ENCODE measurements around the gene ERI3. TPM values are rescaled to one million over a fixed set of nuclear protein-coding genes. Genes with fewer than 3 reads are reported as not detected.

Gene ERI3
- total and polyA plus RNA-seq, 2 of the 4 experiments (the other 2 are of a cell fraction), result 56.6 to 70.9 TPM

GRCh38 chr1:44263568-44264450, 91.2 kb downstream of the ERI3 start:
- H3K23ac ChIP-seq (ENCODE audit: low read depth, low read length), result no peak overlapping the region
- no peak overlapping the region for H2BK5ac ChIP-seq (ENCODE audit: low read depth, low read length, poor library complexity, severe bottlenecking)
- H4K8ac ChIP-seq (ENCODE audit: low read depth in 2 of 2, low read length in 2 of 2), result no peak overlapping the region
- H3K18ac ChIP-seq (ENCODE audit: low read depth, low read length), result no peak overlapping the region
- no peak overlapping the region for H3K14ac ChIP-seq (replicated peaks; ENCODE audit: low read depth, low read length)
- no peak overlapping the region for H3K9ac ChIP-seq (ENCODE audit: low read depth, low read length)
- intact Hi-C loops (cut with micrococcal nuclease) (no loop called here), dilution Hi-C loops (cut with HindIII; ENCODE audit: low sequenced_read_pairs, unreplicated experiment) (no loop called here), in situ Hi-C loops (cut with MboI; ENCODE audit: low sequenced_read_pairs) (no loop called here)
- TF ChIP-seq BHLHE40 (IDR thresholded peaks at IDR 0.05; ENCODE audit: low read depth, low read length), result no peak
- no peak for TF ChIP-seq RAD21 (IDR thresholded peaks at IDR 0.05; ENCODE audit: low read length)
- TF ChIP-seq ELK1 (IDR thresholded peaks at IDR 0.05; ENCODE audit: borderline replicate concordance, low read depth, low read length), result no peak
- TF ChIP-seq FOS (IDR thresholded peaks at IDR 0.05; ENCODE audit: low read depth, low read length), result no peak
- no peak for TF ChIP-seq CEBPB (IDR thresholded peaks at IDR 0.05; ENCODE audit: low read depth, low read length)
- TF ChIP-seq MXI1 (IDR thresholded peaks at IDR 0.05; ENCODE audit: borderline replicate concordance, low read depth, low read length), result no peak
- no peak for TF ChIP-seq RCOR1 (IDR thresholded peaks at IDR 0.05; ENCODE audit: insufficient replicate concordance, low read length)
- TF ChIP-seq POLR2A (IDR thresholded peaks at IDR 0.05; ENCODE audit: low read depth, low read length), result no peak
- TF ChIP-seq MAZ (IDR thresholded peaks at IDR 0.05; ENCODE audit: borderline replicate concordance, low read depth, low read length), result no peak
- no peak for TF ChIP-seq CHD1 (IDR thresholded peaks at IDR 0.05; ENCODE audit: low read depth, low read length)
- TF ChIP-seq CTCF (conservative IDR thresholded peaks at IDR 0.05; ENCODE audit: low read depth, low read length), result no peak
- no peak for TF ChIP-seq MAFK (IDR thresholded peaks at IDR 0.05; ENCODE audit: low read depth, low read length)
- H3K79me1 ChIP-seq (ENCODE audit: low read depth in 1 of 2, low read length in 2 of 2), result 0 out of 4 replicates have a peak, but pooled peaks cover 3% of the 10 kb centered on the region in 2 experiments
- H3K4ac ChIP-seq (ENCODE audit: low read depth, low read length), result no peak overlapping the region
- no peaks in the 10 kb centered on the region; the same call in 1 of the 2 replicates for H3K36me3 ChIP-seq (ENCODE audit: control insufficient read depth, insufficient read depth, low read length)
- H2BK15ac ChIP-seq (ENCODE audit: low read depth, low read length), result no peak overlapping the region
- no peaks in the 10 kb centered on the region for H3K27me3 ChIP-seq (ENCODE audit: control insufficient read depth, insufficient read depth, low read length)
- H3K9me1 ChIP-seq (ENCODE audit: insufficient read depth, low read length), result peaks cover 5% of the 10 kb centered on the region; the same call in 1 of the 2 replicates
- no TSS peak for BruUV-seq (replicated peaks)
- H2AK9ac ChIP-seq (replicated peaks; ENCODE audit: low read depth, low read length, poor library complexity), result no peak overlapping the region
- no peak for ATAC-seq (ENCODE audit: low read depth)
- H4K5ac ChIP-seq (ENCODE audit: low read depth, low read length), result no peak overlapping the region
- no peak overlapping the region for H2BK20ac ChIP-seq (ENCODE audit: low read depth, low read length)
- H3K56ac ChIP-seq (ENCODE audit: extremely low read depth, insufficient read depth, low read length), result no peak overlapping the region
- H4K91ac ChIP-seq (ENCODE audit: insufficient read depth, low read depth, low read length), result no peak overlapping the region
- DNase-seq, result no peak
- H3K4me1 ChIP-seq (ENCODE audit: control insufficient read depth, insufficient read depth, low read length), result no peaks in the 10 kb centered on the region
- H3K4me2 ChIP-seq (ENCODE audit: low read depth, low read length), result no peak overlapping the region
- no peak overlapping the region for H2AK5ac ChIP-seq (ENCODE audit: low read depth, low read length)
- POLR2A ChIA-PET (ENCODE audit: unreplicated experiment), result no interaction called here
- H3K27ac ChIP-seq (ENCODE audit: insufficient read depth, low read length), result no peak overlapping the region
- H2BK120ac ChIP-seq (ENCODE audit: low read depth, low read length), result no peak overlapping the region
- peaks cover 9% of the 10 kb centered on the region; the same call in 1 of the 2 replicates for H4K20me1 ChIP-seq (ENCODE audit: insufficient read depth, low read length)
- no peak overlapping the region for H2AFZ ChIP-seq (replicated peaks; ENCODE audit: low read length, poor library complexity)
- H3K4me3 ChIP-seq (ENCODE audit: insufficient read depth, low read depth, low read length), result no peak overlapping the region
- H3K9me3 ChIP-seq (ENCODE audit: control insufficient read depth, insufficient read depth, low read length), result no peaks in the 10 kb centered on the region
- CTCF ChIA-PET, result no interaction called here
- 92% methylated on average over 4 of the region's 9 CpGs; no CpG with 5 or more reads in 1 of the 2 experiments for WGBS, 2 experiments (ENCODE audit: extremely low coverage in 2 of 2, insufficient read length in 1 of 2)

All from IMR-90 (cell line).